HG02610 (cell line): ENCODE results near the gene LCE1C.

Experiments used
- ATAC-seq: cut with Tn5 transposase; IDR thresholded peaks from one replicate; pipeline ENCODE4 v1.9.1; 2021; ENCODE audit warnings: mild to moderate bottlenecking, moderate library complexity; ENCODE audit not compliant: unreplicated experiment

LCE1C gene, protein sequence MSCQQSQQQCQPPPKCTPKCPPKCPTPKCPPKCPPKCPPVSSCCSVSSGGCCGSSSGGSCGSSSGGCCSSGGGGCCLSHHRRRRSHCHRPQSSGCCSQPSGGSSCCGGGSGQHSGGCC

DNA sequence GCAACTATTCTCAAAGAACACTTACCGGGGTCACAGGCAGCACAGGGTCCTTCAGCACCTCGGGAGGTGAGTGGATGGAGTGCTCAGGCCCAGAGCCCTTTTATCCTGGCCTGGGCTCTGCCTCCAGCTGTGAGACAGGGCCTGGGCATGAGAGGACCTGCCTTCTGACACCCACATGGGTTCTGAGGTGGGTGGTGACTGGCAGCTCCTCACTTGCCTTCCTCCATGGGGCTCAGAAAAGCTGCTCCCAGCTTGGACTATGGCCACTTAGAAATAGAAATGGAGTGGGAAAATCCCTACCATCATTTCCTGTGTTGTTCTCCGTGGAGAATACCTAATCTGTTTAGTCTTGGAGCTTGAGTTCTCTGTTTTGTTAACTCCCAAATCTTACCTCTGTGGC lies at the start of gene LCE1C:
Gene LCE1C (minus strand): TSS at position 76 of the 400 bp plus-strand sequence. CDS start 1,173 bp downstream, outside the sequence.
- ATAC-seq: no peak

DNA sequence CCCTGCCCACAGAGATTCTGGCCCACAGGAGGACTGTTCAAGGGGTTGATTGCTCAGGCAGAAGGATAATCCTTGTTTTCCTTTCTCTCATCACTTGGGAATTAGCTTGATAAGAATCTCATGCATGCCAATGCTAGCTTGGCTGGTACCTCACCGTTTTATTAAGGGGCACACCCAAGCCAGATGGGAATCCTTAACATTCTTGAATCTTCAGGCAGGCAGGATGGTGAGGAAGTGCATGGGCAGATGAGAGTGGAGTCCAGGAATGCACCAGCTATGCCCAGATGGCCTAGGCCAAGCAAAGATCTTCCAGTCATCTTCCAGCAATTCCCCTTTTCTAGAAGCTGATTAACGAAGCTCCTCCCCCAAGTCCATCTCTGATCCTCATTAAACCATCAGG lies 49.2 kb upstream of the LCE1C start:
- ATAC-seq: no peak

DNA sequence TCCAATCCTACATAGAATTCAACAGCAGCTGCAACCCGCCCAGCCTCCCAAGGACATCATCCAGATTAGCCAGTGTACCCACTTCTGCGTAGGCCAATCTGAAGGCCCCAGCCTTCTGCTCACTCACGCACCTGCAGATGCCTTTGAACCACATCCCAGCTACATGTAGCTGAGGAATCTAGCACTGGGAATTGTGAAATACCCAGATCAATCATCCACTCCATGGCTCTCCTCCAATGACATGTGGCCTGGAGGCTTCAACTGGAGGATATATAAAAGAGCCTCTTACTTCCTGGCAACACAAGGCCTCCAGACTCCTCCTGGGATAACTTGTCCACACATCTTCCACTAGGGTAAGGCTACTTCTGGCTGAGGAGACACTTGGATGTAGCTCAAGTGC lies 36.1 kb upstream of the LCE1C start, which contains the start of gene LCE6A:
Gene LCE6A (plus strand): TSS at position 301 of the 400 bp plus-strand sequence. CDS start 665 bp downstream, outside the sequence.
- no peak for ATAC-seq

DNA sequence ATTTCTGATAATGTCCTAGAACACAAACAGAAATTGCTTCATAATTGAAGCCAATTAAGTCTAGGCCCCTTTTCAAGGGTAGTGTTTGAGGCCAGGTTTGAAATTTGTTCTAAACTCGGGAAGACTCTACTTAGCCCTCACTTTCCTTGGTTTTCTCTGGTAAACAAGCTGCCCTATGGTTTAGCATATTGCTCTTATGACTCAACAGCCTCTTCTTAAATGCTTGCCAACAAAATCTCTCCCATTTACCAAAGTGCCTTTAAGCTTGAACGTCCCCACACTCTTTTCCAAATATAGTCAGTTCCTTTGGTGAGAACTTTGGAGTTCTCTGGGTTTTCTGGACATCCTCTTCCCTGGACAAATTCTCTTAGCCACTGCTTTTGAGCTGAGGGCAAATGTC lies 30.4 kb upstream of the LCE1C start:
- no peak for ATAC-seq

DNA sequence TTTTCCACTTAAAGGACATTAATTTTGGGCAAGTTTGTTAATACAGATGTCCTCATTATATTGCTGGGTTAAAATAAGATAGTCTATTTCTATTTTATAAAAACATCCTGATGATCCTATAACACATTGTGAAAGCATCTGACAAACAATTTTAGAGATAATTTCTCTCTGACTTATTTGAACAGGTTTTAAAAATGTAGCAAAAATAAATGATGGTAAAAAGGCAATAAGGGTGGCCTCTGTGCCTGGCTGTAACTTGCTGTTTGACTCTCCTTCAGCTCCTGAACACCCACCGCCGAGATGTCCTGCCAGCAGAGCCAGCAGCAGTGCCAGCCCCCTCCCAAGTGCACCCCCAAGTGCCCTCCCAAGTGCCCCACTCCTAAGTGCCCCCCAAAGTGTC lies 20.7 kb upstream of the LCE1C start, which contains the start of gene LCE1A:
Gene LCE1A (plus strand): TSS at position 301 of the 400 bp plus-strand sequence. CDS start 0 bp downstream, at position 301.
- no peak for ATAC-seq

DNA sequence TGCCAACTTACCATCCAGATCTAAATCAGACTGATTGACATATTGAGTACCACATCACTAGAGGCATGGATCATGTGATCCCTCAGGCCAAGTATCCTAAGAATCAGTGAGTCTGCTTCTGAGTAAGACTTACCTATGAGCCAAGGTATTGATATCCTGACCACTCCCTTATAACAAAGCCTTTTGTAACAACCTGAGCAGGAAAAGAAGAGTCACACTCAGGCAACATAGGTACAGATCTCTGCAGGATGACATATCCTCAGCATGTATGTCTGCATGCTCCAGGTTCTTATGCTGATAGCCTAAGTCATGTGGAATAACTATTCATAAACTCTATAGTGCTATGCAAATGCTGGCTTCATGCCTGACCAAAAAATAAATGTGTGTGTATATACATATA lies 18.5 kb upstream of the LCE1C start:
- no peak for ATAC-seq

DNA sequence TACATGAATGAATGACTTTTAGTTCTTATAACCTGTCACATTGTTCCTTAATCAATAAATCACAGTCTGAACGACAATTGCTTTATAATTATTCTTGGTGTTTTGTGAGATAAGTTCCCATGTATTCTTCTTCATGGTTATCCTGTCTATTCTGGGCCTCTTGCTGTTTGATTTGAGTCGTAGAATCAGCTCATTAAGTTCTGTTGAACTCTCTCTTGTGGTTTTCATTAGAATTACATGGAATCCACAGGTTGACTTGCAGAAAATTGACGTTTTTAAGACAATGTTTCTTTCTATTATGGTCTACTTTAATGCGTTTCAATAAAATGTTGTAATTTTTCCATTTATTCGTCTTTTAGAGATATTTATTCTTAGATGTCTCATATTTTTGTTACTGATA lies 16.8 kb upstream of the LCE1C start:
- ATAC-seq: no peak

DNA sequence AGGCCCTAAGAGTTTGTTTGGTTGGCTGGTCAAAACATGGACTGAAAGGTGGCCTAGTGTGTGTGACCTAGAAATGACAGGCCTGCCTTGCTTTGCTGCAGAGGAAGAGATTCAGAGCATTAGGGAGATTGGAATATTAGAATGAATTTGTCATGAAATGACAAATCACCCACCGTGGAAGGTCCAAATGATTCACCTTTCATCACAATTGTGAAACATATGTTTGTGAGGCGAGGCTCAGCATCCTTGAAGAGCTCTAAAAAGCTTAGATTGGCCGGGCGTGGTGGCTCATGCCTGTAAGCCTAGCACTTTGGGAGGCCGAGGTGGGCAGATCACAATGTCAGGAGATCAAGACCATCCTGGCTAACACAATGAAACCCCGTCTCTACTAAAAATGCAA lies 10.9 kb upstream of the LCE1C start:
- no peak for ATAC-seq

DNA sequence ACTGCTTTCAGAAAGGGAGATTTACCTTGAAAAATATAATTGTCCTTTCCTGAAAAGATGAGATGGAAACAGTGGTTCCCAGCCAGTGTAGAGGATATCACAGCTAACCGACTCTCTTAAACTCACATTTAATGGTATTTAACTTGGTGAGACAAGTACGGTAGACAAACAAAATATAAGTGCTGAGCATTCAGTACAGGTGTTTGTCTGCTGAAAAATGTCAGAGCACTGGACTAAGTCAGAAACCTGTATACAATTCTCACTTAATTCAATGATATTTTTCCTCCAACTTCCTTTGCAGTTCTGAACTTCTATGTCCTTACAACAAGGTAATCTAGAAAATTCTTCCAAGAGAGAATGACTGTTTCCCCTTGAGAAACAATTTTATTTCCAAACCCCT lies 5.2 kb upstream of the LCE1C start, which contains the start of gene LCE1B:
Gene LCE1B (plus strand): TSS at position 301 of the 400 bp plus-strand sequence. CDS start 476 bp downstream, outside the sequence.
- no peak for ATAC-seq

DNA sequence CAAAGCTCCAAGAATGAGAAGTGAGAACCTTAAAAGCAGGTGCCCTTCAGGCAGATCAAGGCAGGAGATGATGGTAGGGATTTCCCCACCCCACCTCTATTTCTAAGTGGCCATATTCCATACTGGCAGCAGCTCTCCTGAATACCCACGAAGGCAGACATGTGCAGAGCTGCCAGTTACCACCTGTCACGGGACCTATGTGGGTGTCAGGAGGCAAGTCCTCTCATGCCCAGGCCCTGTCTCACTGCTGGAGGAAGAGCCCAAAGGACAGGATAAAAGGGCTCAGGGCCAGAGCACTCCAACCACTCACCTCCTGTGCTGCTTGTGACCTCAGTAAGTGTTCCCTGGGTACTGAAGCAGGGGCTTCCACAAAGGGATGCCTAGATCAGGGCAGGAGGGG lies 4.6 kb upstream of the LCE1C start:
- ATAC-seq: no peak

DNA sequence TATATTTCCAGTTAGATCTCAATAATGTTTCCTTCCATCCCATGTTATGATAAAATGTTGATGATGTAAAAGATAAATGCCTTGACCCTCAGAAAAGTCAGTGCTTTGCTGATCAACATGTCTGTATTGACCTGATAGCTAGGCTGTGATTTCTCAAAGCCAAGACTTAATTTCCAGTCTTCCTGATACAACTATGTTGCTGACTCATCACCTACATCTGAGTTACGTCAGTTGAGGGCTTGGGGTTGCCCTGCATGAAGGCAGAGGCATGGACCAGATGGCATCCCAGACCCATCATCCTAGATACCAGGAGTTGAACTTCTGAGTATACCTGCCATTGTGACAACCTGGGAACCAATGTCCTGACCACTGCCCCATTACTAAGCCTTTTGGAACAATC lies 5.1 kb downstream of the LCE1C start:
- ATAC-seq: no peak

DNA sequence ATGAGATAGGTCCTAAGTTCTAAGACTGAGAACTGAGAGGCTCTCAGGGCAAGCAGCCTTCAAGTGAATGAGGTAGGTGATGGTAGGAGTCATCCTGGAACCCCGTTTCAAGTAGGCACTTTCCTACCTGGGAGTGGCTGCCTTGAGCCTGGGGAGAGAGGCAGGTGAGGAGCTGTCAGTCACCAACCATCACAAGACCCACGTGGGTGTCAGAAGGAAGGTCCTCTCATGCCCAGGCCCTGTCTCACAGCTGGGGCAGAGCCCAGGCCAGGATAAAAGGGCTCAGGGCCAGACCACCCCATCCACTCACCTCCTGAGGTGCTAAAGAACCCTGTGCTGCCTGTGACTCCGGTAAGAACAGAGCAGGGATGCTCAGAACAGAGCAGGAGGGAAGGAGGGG lies 10.0 kb downstream of the LCE1C start, which contains the start of gene LCE1D:
Gene LCE1D (plus strand): TSS at position 301 of the 400 bp plus-strand sequence. CDS start 1,074 bp downstream, outside the sequence.
- ATAC-seq: no peak

DNA sequence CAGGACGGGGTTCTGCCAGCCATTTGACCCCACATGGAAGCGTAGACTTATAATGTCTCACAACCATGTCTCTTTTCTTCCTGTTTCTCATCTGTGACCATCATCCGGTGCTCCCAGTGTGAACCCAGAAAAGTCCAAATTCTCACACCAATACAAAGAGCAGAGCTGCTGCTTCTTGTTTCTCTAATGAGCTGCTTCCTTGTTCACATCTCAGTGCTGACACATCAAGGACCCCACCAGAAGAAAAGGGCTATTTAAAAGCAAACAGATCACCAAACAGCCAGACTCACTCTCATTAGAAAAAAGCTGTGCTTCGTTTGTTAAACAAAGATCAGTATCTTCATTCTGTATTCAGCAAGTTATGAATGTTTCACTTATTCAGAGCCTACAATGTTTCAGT lies 10.8 kb downstream of the LCE1C start:
- ATAC-seq: no peak

DNA sequence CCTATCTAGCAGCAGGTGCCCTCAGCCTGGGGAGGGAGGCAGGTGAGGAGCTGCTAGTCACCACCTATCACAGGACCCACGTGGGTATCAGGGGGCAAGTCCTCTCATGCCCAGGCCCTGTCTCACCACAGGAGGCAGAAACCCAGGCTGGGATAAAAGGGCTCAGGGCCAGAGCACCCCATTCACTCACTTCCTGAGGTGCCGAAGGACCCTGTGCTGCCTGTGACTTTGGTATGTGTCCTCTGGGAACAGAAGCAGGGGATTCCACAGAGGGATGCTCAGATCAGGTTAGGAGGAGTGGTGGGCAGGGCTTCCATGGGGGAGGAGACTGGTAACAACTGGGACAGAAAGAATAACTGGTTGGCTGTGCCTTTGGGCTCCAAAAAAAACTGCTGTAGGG lies 20.4 kb downstream of the LCE1C start, which contains the start of gene LCE1E:
Gene LCE1E (plus strand): TSS at position 181 of the 400 bp plus-strand sequence. CDS start 1,043 bp downstream, outside the sequence.
- ATAC-seq: no peak

DNA sequence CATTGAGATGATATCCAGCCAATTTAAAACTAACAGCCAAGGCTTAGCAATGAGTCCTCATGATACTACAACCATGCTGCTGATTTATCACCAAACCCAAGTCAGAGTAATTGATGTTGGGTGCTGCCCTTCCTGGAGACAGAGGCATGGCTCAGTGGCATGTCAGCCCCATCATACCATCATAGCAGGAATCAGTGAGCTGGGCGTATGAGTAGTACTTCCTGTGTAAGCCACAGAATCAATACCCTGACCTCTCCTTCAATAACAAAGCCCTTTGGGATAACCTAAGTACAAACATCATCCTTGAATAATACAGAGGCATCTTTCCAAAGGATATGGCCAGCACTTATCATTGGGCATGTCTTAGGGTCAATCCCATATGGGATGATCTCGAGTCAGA lies 23.4 kb downstream of the LCE1C start:
- ATAC-seq: no peak

DNA sequence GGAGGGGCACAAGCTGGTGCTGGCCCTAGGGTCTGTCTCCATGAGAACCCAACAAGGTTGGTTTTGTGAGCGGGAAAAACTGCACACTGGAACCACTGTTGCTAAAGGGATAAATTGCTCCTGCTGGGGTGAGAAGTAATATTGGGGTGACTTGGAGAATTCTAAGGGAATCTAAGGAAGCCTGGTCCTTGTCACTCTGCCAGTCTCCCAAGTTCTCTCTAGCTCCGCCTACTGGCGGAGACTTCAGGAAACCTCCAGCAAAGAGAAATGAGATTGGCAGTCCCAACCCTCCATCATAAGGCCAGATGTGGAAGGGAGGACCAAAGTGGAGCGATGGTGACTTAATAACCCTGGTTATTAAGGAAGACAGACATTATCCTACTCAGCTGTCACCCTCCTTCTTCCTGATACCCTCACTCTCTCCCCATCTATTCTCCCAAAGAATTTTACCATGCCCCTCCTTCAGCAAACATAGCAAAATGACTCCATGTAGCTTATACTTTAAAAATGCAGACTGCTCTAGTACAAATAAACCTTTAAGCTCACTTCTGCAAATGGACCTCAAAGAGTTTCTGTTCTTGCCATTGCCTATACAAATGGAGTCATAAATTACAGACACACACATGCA lies 28.8 kb downstream of the LCE1C start:
- ATAC-seq: no peak

DNA sequence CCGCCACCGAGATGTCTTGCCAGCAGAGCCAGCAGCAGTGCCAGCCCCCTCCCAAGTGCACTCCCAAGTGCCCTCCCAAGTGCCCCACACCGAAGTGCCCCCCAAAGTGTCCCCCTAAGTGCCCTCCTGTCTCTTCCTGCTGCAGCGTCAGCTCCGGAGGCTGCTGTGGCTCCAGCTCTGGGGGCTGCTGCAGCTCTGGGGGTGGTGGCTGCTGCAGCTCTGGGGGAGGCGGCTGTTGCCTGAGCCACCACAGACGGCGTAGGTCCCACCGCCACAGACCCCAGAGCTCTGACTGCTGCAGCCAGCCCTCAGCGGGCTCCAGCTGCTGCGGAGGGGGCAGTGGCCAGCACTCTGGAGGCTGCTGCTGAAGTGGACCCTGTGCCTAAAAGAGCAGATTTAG lies 30.1 kb downstream of the LCE1C start:
- ATAC-seq: no peak

DNA sequence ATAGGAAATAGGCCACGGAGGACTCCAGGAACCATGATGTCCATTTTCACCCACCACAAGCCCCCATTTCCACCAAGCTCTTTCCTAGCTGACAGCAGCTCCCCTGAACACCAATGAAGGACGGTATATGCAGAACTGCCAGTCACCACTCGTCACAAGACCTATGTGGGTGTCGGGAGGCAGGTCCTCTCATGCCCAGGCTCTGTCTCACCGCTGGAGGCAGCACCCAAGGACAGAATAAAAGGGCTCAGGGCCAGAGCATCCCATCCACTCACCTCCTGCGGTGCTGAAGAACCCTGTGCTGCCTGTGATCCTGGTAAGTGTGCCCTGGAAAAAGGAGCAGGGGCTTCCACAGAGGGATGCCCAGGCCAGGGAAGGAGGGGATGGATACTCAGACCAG lies 31.6 kb downstream of the LCE1C start, which contains the start of gene LCE1F:
Gene LCE1F (plus strand): TSS at position 266 of the 400 bp plus-strand sequence. CDS start 1,232 bp downstream, outside the sequence.
- no peak for ATAC-seq

DNA sequence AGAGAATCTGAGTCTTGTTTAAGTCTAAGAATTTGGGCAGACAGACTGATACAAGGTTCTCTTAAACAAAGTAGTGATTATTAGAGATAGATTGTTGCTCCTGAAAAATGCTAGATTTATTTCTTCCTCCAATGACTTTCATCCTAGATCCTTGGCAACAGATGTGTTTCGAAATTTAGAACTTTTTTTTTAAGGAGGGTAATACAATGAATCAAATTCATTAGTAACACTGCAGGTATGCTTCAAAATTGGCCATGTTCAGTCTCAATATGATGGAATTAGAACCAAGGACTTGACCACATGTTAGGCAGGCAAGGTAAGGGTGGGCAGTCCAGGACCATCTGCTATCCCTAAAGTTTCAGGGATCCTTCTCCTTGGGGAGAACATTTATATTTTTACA lies 36.0 kb downstream of the LCE1C start:
- no peak for ATAC-seq

DNA sequence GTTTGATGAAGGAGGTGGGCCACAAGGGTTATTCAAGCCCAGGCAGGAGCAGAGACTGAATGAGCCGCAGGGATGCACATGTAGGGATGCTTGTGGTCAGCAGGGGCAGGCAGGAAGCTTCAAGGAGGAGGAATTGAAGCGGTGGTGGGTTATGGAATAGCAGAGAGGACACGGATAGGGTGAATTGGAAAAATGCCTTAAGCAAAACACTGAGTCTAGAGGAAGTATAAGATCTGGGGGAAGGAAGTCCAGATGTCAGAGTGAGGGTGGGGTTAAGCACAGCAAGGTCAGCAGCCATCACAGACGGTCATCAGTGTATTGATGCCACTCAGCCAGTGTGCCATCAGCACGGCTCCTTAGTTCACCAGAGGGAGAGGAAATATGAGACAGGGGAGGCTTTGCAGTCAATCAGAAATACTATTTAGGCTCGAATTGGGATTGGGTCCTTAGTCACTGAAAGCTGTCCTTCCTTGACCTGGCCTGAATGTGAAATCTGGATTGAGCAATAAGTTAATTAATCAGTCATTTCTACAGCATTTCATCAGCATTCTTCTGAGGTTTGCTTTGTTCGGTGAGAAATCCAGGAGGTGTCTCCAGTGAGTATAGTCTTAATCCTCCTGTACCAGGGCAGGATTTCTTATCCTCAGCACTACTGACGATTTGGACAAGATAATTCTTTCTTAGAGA lies 37.5 kb downstream of the LCE1C start:
- ATAC-seq: no peak

DNA sequence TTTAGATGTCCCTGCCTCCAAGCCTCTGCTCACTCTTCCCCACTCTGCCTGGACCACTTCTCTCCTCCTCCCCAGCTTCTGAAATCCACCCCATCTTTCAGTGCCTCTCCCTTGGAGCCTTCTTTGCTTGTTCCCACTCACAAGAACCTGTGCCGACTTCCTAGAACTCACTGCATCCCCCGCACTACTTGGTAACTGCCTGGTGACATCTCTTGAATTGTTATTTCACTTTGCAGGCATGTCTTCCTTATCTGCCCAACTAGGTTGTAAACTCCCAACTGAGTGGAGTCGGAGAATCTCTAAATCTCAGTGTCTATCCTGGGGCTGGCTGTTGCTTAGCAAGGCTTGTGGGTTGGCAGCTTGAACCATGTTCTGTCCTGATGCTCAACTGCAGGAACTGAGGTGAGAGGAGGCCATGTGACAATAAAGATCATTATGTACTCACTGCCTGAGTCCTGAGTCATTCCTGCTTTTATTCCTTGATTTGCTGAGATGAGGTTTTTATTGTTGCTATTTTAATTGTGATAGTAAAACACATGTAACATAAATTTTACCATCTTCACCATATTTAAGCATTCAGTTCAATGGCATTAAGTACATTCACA lies 44.7 kb downstream of the LCE1C start:
- no peak for ATAC-seq
